ENCODE data around the gene INHBC. TPM values are rescaled to one million over a fixed set of nuclear protein-coding genes. Genes with fewer than 3 reads are reported as not detected.
A peak's percentile ranks its signal among the peaks of the same experiment; 100 is the strongest.

Gene INHBC
- total RNA-seq, 3 donors from 2014 or later, result not detected

DNA sequence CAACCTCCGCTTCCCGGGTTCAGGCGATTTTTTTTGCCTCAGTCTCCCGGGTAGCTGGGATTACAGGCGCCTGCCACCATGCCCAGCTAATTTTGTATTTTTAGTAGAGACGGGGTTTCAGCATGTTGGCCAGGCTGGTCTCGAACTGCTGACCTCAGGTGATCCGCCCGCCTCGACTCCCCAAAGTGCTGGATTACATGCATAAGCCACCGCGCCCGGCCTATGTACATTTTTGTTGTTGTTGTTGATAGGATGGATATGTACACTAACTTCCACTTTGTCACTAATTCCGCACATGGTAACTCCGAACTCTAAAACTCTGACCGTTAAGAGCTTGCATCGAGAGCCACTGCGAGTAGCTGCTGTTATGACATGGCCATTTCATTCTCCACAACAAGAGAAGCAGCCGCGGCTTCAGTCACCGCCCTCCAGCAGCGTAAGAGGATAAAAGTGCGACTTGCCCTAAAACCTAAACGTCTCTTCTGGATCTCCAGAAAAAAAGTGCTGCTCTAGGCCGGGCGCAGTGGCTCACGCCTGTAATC, 52.5 kb downstream of the INHBC start:
- H3K4me3 ChIP-seq, result peak overlapping the region; percentile 74 to 100 (median 95)
- H3K27ac ChIP-seq, result no peak overlapping the region
- H3K27me3 ChIP-seq, result no peaks in the 10 kb centered on the region
- intact Hi-C loops (cut with DNase I; ENCODE audit: low total_unique reads), result no loop called here
- no peaks in the 10 kb centered on the region for H3K9me3 ChIP-seq
- TF ChIP-seq POLR2AphosphoS5 (IDR thresholded peaks at IDR 0.05) (no peak), POLR2A (IDR thresholded peaks at IDR 0.05) (no peak)
- TF ChIP-seq, protein P1, sequence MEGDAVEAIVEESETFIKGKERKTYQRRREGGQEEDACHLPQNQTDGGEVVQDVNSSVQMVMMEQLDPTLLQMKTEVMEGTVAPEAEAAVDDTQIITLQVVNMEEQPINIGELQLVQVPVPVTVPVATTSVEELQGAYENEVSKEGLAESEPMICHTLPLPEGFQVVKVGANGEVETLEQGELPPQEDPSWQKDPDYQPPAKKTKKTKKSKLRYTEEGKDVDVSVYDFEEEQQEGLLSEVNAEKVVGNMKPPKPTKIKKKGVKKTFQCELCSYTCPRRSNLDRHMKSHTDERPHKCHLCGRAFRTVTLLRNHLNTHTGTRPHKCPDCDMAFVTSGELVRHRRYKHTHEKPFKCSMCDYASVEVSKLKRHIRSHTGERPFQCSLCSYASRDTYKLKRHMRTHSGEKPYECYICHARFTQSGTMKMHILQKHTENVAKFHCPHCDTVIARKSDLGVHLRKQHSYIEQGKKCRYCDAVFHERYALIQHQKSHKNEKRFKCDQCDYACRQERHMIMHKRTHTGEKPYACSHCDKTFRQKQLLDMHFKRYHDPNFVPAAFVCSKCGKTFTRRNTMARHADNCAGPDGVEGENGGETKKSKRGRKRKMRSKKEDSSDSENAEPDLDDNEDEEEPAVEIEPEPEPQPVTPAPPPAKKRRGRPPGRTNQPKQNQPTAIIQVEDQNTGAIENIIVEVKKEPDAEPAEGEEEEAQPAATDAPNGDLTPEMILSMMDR (IDR thresholded peaks at IDR 0.05), result no peak
- no peaks in the 10 kb centered on the region for H3K36me3 ChIP-seq
- DNase-seq (ENCODE audit: low spot score in 2 of 2), result no peak
- peaks cover 0 to 12% of the 10 kb centered on the region in 2 donors for H3K4me1 ChIP-seq

DNA sequence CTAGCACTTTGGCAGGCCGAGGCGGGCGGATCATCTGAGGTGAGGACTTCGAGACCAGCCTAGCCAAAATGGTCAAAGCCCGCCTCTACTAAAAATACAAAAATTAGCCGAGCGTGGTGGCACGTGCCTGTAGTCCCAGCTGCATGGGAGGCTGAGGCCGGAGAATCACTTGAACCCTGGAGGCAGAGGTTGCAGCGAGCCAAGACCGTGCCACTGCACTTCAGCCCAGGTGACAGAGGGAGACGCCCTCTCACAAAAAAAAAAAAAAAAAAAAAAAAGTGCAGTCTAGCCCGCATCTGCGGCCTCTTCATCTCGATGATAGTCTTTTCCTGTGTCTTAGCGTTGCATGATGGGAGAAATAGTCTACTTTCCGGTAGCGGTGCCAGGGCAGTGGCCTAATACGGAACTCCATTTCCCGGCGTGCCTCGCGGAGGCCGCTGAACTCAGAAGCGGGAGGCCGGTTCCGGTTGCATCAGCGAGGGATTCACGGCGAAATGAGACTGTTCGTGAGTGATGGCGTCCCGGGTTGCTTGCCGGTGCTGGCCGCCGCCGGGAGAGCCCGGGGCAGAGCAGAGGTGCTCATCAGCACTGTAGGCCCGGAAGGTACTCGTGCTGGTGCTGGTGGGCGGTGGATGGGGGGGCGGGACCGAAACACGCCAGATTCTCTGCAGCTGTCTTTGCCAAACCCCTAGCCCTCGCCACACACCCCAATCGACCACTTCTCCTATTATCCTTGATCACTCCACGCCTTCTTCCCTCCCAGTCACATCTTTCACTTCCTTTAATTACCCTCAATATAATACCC, 53.2 kb downstream of the INHBC start, which contains the start of gene MARS1:
Gene MARS1, plus strand, starts transcription at position 472 of the 805 bp plus-strand sequence. Its CDS starts 23 bp downstream, at position 495.
- Histone ChIP-seq H3K27ac (peak within 1 kb of the TSS; percentile 83 to 89), H3K36me3 (no peaks in the 10 kb centered on the region), H3K27me3 (no peaks in the 10 kb centered on the region), H3K9me3 (no peaks in the 10 kb centered on the region), H3K4me1 (peaks cover 0 to 12% of the 10 kb centered on the region in 2 donors), H3K4me3 (peak within 1 kb of the TSS; percentile 74 to 100 (median 95))
- TF ChIP-seq, protein P1 (IDR thresholded peaks at IDR 0.05), result peak in 1 of 3 donors; percentile 19
- TF ChIP-seq POLR2AphosphoS5 (IDR thresholded peaks at IDR 0.05) (peak; percentile 77 to 86 (median 83)), POLR2A (IDR thresholded peaks at IDR 0.05) (no peak)
- intact Hi-C loops (cut with DNase I; ENCODE audit: low total_unique reads), result no loop called here
- peak; percentile 91 to 93 for DNase-seq (ENCODE audit: low spot score in 2 of 2)

DNA sequence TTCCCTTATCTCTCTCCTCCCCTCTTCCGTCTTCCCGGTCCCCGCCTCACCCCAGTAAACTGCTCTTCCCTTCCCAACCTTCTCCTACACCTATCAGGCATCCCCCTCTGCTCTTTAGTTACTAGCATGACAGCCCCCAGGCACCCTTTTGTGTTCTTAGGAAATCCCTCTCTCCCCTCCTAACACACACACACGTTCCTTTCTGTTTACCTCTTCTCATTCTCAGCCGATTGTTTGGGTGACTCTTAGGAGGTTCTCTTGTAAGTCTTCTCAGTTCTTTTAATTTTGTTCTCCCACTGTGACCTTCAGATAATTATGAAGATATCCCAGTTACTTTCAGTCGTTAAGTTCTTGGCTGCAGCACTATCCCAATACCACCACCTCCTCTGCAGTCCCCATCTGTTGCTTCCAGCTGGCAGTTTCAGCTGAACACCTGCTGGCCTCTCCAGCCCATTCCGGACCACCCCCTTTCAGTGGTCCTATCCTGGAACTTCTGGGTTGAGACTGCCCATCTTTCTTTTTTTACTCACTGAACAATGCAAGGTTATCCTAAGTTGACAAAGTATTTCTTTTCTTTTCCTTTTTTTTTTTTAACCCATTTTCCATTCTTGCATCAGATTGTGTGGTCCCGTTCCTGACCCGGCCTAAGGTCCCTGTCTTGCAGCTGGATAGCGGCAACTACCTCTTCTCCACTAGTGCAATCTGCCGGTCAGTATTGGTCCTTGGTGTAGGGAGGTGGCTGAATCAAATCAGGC, 54.0 kb downstream of the INHBC start:
- intact Hi-C loops (cut with DNase I; ENCODE audit: low total_unique reads), result no loop called here
- peaks cover 0 to 12% of the 10 kb centered on the region in 2 donors for H3K4me1 ChIP-seq
- peak overlapping the region; percentile 74 to 100 (median 95) for H3K4me3 ChIP-seq
- H3K27ac ChIP-seq, result peak overlapping the region; percentile 83 to 89
- no peak for TF ChIP-seq POLR2AphosphoS5 (IDR thresholded peaks at IDR 0.05)
- TF ChIP-seq, protein P1 (IDR thresholded peaks at IDR 0.05), result no peak
- no peak for TF ChIP-seq POLR2A (IDR thresholded peaks at IDR 0.05)
- H3K27me3 ChIP-seq, result no peaks in the 10 kb centered on the region
- DNase-seq (ENCODE audit: low spot score in 2 of 2), result no peak
- H3K9me3 ChIP-seq, result no peaks in the 10 kb centered on the region
- H3K36me3 ChIP-seq, result no peaks in the 10 kb centered on the region

DNA sequence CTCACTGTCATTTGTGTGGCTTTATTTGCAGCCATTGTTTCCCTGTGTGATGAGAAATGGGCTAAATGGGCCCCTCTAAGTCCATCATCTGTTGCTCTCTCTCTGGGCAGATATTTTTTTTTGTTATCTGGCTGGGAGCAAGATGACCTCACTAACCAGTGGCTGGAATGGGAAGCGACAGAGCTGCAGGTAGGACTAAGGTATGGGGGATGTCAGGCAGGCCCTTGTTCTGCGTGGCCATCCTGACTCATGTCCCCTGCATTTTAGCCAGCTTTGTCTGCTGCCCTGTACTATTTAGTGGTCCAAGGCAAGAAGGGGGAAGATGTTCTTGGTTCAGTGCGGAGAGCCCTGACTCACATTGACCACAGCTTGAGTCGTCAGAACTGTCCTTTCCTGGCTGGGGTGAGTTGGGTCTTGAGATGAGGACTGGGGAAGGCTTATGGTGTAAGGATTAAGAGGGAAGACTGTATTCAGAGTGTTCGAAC, 54.6 kb downstream of the INHBC start:
- peak overlapping the region in 2 of 3 donors; percentile 95 to 100 for H3K4me3 ChIP-seq
- peaks cover 0 to 12% of the 10 kb centered on the region in 2 donors for H3K4me1 ChIP-seq
- intact Hi-C loops (cut with DNase I; ENCODE audit: low total_unique reads), result no loop called here
- no peak for DNase-seq (ENCODE audit: low spot score in 2 of 2)
- no peaks in the 10 kb centered on the region for H3K36me3 ChIP-seq
- no peaks in the 10 kb centered on the region for H3K9me3 ChIP-seq
- TF ChIP-seq, protein P1 (IDR thresholded peaks at IDR 0.05), result no peak
- no peak for TF ChIP-seq POLR2A (IDR thresholded peaks at IDR 0.05)
- TF ChIP-seq POLR2AphosphoS5 (IDR thresholded peaks at IDR 0.05), result no peak
- H3K27me3 ChIP-seq, result no peaks in the 10 kb centered on the region
- H3K27ac ChIP-seq, result no peak overlapping the region

All from breast epithelium (tissue), 4 donors.